ENCODE results near the gene OSBPL9. TPM values are rescaled to one million over a fixed set of nuclear protein-coding genes. Genes with fewer than 3 reads are reported as not detected.

OSBPL9 gene
- total RNA-seq, 1 donor from 2014 or later: 103 TPM

GRCh38 chr1:51624855-51625254 is 8.0 kb downstream of the OSBPL9 start:
- Mint-ChIP-seq H3K27ac (no peak overlapping the region), H3K36me3 (no peaks in the 10 kb centered on the region), H3K4me1 (peaks cover 38% of the 10 kb centered on the region), H3K4me3 (no peak overlapping the region), H3K9me3 (no peaks in the 10 kb centered on the region), H3K27me3 (ENCODE audit: low read depth) (no peaks in the 10 kb centered on the region)
- TF ChIP-seq, protein P1, sequence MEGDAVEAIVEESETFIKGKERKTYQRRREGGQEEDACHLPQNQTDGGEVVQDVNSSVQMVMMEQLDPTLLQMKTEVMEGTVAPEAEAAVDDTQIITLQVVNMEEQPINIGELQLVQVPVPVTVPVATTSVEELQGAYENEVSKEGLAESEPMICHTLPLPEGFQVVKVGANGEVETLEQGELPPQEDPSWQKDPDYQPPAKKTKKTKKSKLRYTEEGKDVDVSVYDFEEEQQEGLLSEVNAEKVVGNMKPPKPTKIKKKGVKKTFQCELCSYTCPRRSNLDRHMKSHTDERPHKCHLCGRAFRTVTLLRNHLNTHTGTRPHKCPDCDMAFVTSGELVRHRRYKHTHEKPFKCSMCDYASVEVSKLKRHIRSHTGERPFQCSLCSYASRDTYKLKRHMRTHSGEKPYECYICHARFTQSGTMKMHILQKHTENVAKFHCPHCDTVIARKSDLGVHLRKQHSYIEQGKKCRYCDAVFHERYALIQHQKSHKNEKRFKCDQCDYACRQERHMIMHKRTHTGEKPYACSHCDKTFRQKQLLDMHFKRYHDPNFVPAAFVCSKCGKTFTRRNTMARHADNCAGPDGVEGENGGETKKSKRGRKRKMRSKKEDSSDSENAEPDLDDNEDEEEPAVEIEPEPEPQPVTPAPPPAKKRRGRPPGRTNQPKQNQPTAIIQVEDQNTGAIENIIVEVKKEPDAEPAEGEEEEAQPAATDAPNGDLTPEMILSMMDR (IDR thresholded peaks at IDR 0.05; ENCODE audit: unreplicated experiment): no peak
- DNase-seq (ENCODE audit: low spot score in 2 of 2, unreplicated experiment in 2 of 2): no peak

DNA sequence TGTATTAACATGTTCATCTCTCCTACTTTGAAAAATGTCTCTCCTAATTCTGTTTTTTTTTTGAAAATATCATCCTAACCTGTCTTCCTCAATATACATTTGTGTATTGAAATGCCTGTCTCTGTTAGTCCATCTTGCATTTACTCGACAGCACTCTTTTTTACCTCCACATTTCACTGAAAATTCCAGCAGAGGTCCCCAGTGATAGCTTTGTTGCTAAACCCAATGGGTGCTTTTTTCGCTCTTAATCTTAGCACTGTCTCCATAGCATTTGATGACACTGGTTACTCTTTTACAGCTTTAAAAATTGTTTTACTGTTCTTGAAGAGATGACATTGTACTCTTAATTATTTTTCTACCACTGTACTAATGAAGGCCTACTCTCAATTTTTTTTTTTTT is 10.8 kb downstream of the OSBPL9 start:
- TF ChIP-seq, protein P1 (IDR thresholded peaks at IDR 0.05; ENCODE audit: unreplicated experiment): no peak
- Mint-ChIP-seq H3K4me3 (no peak overlapping the region), H3K27me3 (ENCODE audit: low read depth) (no peaks in the 10 kb centered on the region), H3K4me1 (peaks cover 22% of the 10 kb centered on the region), H3K9me3 (no peaks in the 10 kb centered on the region), H3K36me3 (no peaks in the 10 kb centered on the region), H3K27ac (no peak overlapping the region)
- no peak for DNase-seq (ENCODE audit: low spot score in 2 of 2, unreplicated experiment in 2 of 2)

GRCh38 chr1:51628715-51629590 is 12.1 kb downstream of the OSBPL9 start:
- TF ChIP-seq, protein P1 (IDR thresholded peaks at IDR 0.05; ENCODE audit: unreplicated experiment): no peak
- Mint-ChIP-seq H3K27ac (peak overlapping the region; percentile 73), H3K4me1 (peaks cover 18% of the 10 kb centered on the region), H3K27me3 (ENCODE audit: low read depth) (no peaks in the 10 kb centered on the region), H3K36me3 (no peaks in the 10 kb centered on the region), H3K9me3 (no peaks in the 10 kb centered on the region), H3K4me3 (no peak overlapping the region)
- DNase-seq (ENCODE audit: low spot score in 2 of 2, unreplicated experiment in 2 of 2): no peak

- TF ChIP-seq, protein P1 (IDR thresholded peaks at IDR 0.05; ENCODE audit: unreplicated experiment): no peak
- DNase-seq (ENCODE audit: low spot score in 2 of 2, unreplicated experiment in 2 of 2): no peak
- H3K27me3 Mint-ChIP-seq (ENCODE audit: low read depth): no peaks in the 10 kb centered on the region
- no peaks in the 10 kb centered on the region for H3K36me3 Mint-ChIP-seq
- H3K27ac Mint-ChIP-seq: no peak overlapping the region
- no peaks in the 10 kb centered on the region for H3K9me3 Mint-ChIP-seq
- H3K4me1 Mint-ChIP-seq: peaks cover 14% of the 10 kb centered on the region
- H3K4me3 Mint-ChIP-seq: no peak overlapping the region
Observed at GRCh38 chr1:51629918-51630317, 13.0 kb downstream of the OSBPL9 start.

DNA sequence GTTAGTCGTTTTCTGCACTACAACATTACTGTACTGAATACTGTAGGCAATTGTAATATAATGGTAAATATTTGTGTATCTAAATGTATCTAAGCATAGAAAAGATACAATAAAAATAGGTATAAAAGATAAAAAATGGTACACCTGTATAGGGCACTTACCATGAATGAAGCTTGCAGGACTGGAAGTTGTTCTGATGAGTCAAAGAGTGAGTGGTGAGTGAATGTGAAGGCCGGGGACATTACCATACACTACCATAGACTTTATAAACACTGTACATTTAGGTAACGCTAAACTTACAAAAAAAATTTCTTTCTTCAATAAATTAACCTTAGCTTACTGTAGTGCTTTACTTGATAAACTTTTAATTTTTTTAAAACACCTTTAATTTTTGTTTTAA is 13.5 kb downstream of the OSBPL9 start:
- H3K36me3 Mint-ChIP-seq: no peaks in the 10 kb centered on the region

More for the DNA sequence above, 13.5 kb downstream of the OSBPL9 start:
- Mint-ChIP-seq H3K9me3 (no peaks in the 10 kb centered on the region), H3K4me1 (peaks cover 14% of the 10 kb centered on the region), H3K27me3 (ENCODE audit: low read depth) (no peaks in the 10 kb centered on the region), H3K4me3 (no peak overlapping the region), H3K27ac (no peak overlapping the region)
- no peak for DNase-seq (ENCODE audit: low spot score in 2 of 2, unreplicated experiment in 2 of 2)
- TF ChIP-seq, protein P1 (IDR thresholded peaks at IDR 0.05; ENCODE audit: unreplicated experiment): no peak

Data from mesothelial cell of epicardium (in vitro differentiated cells).